ENCODE measurements around the gene RBM22. TPM values are rescaled to one million over a fixed set of nuclear protein-coding genes. Genes with fewer than 3 reads are reported as not detected.
A peak's percentile ranks its signal among the peaks of the same experiment; 100 is the strongest.

RBM22 gene
- total RNA-seq, 1 experiment from 2014 or later: 53.4 TPM

DNA sequence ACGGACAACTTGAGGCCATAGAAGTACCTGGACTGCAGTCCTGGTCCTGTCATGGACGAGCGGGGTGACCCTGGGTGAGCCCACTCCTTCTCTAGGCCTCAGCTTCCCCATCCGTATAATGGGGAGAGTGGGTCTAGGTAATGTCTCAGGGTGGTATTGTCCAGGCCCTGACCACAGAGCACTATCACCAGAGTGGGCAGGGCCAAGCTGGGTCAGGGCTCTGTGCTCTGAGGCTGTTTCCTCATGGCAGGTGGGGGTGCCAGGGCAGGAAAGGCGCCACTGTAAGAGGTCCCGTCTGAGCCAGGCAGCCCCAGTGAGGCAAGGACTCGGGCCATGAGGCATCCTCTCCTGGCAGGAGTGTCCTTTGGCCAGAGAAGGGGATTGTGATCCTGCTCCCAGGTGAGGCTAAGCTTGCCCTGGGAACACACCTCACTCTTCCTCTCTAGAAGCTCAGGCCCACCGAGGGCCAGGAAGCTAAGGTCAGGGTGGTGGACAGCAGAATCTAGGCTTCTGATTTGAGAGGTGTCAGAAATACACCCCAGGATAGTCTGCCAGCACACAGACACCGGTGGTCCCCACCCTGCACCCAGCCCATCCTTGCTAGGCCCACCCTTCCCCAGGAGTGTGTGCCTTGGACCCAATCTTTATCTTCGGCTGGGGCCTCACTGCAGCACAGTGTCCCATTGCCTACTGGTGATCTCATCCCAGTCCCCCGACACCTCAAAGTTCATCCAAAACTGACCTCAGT is 41.3 kb downstream of the RBM22 start:
- Mint-ChIP-seq H3K36me3 (ENCODE audit: insufficient read depth, unreplicated experiment) (peaks cover 11% of the 10 kb centered on the region), H3K27me3 (ENCODE audit: unreplicated experiment) (peaks cover 52% of the 10 kb centered on the region), H3K4me1 (ENCODE audit: low read depth, unreplicated experiment) (no peaks in the 10 kb centered on the region), H3K27ac (ENCODE audit: unreplicated experiment) (no peak overlapping the region), H3K4me3 (ENCODE audit: low read depth, unreplicated experiment) (no peak overlapping the region), H3K9me3 (ENCODE audit: low read depth, unreplicated experiment) (peaks cover 3% of the 10 kb centered on the region)
- BruUV-seq (replicated peaks): no TSS peak
- TF ChIP-seq, protein P1, sequence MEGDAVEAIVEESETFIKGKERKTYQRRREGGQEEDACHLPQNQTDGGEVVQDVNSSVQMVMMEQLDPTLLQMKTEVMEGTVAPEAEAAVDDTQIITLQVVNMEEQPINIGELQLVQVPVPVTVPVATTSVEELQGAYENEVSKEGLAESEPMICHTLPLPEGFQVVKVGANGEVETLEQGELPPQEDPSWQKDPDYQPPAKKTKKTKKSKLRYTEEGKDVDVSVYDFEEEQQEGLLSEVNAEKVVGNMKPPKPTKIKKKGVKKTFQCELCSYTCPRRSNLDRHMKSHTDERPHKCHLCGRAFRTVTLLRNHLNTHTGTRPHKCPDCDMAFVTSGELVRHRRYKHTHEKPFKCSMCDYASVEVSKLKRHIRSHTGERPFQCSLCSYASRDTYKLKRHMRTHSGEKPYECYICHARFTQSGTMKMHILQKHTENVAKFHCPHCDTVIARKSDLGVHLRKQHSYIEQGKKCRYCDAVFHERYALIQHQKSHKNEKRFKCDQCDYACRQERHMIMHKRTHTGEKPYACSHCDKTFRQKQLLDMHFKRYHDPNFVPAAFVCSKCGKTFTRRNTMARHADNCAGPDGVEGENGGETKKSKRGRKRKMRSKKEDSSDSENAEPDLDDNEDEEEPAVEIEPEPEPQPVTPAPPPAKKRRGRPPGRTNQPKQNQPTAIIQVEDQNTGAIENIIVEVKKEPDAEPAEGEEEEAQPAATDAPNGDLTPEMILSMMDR (IDR thresholded peaks at IDR 0.05; ENCODE audit: unreplicated experiment): no peak
- CTCF ChIA-PET: interaction anchor here (0.6 kb wide), 1 partner anchor 86 kb away, joined by 6 read pairs; no protein-coding TSS in a partner anchor
- intact Hi-C loops (cut with micrococcal nuclease; ENCODE audit: unreplicated experiment): loop anchor here (5.0 kb wide), 1 partner anchor 188 kb away; the partner anchor contains the start of gene IRGM
- DNase-seq: no peak

DNA sequence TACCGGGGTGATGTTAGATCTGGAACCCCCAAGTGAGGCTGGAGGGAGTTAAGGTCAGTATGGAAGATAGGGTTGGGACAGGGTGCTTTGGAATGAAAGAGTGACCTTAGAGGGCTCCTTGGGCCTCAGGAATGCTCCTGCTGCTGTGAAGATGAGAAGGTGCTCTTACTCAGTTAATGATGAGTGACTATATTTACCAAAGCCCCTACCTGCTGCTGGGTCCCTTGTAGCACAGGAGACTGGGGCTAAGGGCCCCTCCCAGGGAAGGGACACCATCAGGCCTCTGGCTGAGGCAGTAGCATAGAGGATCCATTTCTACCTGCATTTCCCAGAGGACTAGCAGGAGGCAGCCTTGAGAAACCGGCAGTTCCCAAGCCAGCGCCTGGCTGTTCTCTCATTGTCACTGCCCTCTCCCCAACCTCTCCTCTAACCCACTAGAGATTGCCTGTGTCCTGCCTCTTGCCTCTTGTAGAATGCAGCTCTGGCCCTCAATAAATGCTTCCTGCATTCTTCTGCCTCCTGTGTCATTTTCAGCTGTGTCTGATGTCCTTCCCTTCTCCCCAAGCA is 42.1 kb downstream of the RBM22 start:
- no TSS peak for BruUV-seq (replicated peaks)
- CTCF ChIA-PET: no interaction called here
- TF ChIP-seq, protein P1 (IDR thresholded peaks at IDR 0.05; ENCODE audit: unreplicated experiment): no peak
- H3K36me3 Mint-ChIP-seq (ENCODE audit: insufficient read depth, unreplicated experiment): peaks cover 11% of the 10 kb centered on the region
- no peaks in the 10 kb centered on the region for H3K4me1 Mint-ChIP-seq (ENCODE audit: low read depth, unreplicated experiment)
- H3K27me3 Mint-ChIP-seq (ENCODE audit: unreplicated experiment): peaks cover 47% of the 10 kb centered on the region
- no peak overlapping the region for H3K27ac Mint-ChIP-seq (ENCODE audit: unreplicated experiment)
- H3K4me3 Mint-ChIP-seq (ENCODE audit: low read depth, unreplicated experiment): no peak overlapping the region
- H3K9me3 Mint-ChIP-seq (ENCODE audit: low read depth, unreplicated experiment): peaks cover 3% of the 10 kb centered on the region
- intact Hi-C loops (cut with micrococcal nuclease; ENCODE audit: unreplicated experiment): loop anchor here (5.0 kb wide), 1 partner anchor 189 kb away; the partner anchor contains the start of gene IRGM
- DNase-seq: no peak

DNA sequence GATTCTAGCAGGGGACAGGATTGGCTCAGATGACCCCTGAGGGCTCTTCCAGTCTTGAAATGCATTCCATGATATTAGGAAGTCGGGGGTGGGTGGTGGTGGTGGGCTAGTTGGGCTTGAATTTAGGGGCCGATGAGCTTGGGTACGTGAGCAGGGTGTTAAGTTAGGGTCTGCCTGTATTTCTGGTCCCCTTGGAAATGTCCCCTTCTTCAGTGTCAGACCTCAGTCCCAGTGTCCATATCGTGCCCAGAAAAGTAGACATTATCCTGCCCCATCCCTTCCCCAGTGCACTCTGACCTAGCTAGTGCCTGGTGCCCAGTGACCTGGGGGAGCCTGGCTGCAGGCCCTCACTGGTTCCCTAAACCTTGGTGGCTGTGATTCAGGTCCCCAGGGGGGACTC is 42.7 kb downstream of the RBM22 start:
- TF ChIP-seq, protein P1 (IDR thresholded peaks at IDR 0.05; ENCODE audit: unreplicated experiment): no peak
- no TSS peak for BruUV-seq (replicated peaks)
- no peak overlapping the region for H3K4me3 Mint-ChIP-seq (ENCODE audit: low read depth, unreplicated experiment)
- peaks cover 11% of the 10 kb centered on the region for H3K36me3 Mint-ChIP-seq (ENCODE audit: insufficient read depth, unreplicated experiment)
- H3K27me3 Mint-ChIP-seq (ENCODE audit: unreplicated experiment): peaks cover 52% of the 10 kb centered on the region
- H3K27ac Mint-ChIP-seq (ENCODE audit: unreplicated experiment): peak overlapping the region; percentile 0
- intact Hi-C loops (cut with micrococcal nuclease; ENCODE audit: unreplicated experiment): loop anchor here (5.0 kb wide), 1 partner anchor 189 kb away; the partner anchor contains the start of gene IRGM
- CTCF ChIA-PET: interaction anchor here (2.1 kb wide), 1 partner anchor 97 kb away, joined by 8 read pairs; no protein-coding TSS in a partner anchor
- H3K9me3 Mint-ChIP-seq (ENCODE audit: low read depth, unreplicated experiment): peaks cover 3% of the 10 kb centered on the region
- no peak for DNase-seq
- H3K4me1 Mint-ChIP-seq (ENCODE audit: low read depth, unreplicated experiment): no peaks in the 10 kb centered on the region

DNA sequence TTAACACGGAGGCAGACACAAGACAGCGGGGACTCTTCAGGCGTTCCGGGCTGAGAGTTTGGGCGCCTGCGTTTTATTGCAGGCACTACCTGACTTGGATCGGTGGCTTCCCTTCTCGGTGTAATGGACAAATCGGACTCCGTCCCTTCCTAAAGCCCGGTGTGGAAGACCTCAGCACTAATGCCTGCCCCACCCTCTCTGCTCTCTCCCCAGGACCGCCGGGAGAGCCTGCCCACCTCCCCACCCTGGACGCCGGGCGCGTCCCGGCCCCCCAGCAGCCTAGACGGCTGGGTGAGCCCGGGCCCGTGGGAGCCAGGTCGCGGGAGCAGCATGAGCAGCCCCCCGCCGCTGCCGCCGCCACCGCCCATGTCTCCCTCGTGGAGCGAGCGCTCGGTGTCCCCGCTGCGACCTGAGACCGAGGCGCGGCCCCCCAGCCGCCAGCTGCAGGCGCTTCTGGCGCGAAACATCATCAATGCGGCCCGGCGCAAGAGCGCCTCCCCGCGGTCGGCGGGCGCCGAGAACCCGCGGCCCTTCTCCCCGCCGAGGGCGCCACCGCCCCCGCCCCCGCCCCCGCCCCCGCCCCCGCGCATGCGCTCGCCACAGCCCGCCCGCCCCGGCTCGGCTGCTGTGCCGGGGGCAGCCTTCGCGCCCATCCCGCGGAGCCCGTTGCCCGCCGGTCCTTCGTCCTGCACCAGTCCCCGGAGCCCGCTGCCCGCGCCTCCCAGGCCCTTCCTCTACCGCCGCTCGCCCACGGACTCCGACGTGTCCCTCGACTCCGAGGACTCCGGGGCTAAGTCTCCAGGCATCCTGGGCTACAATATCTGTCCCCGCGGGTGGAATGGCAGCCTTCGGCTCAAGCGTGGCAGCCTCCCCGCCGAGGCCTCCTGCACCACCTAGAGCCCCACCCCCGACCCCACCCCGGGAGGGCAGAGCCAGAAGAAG is 44.4 kb downstream of the RBM22 start:
- no TSS peak for BruUV-seq (replicated peaks)
- peak overlapping the region; percentile 84 for H3K4me3 Mint-ChIP-seq (ENCODE audit: low read depth, unreplicated experiment)
- H3K4me1 Mint-ChIP-seq (ENCODE audit: low read depth, unreplicated experiment): no peaks in the 10 kb centered on the region
- peaks cover 53% of the 10 kb centered on the region for H3K27me3 Mint-ChIP-seq (ENCODE audit: unreplicated experiment)
- H3K9me3 Mint-ChIP-seq (ENCODE audit: low read depth, unreplicated experiment): peaks cover 3% of the 10 kb centered on the region
- intact Hi-C loops (cut with micrococcal nuclease; ENCODE audit: unreplicated experiment): loop anchor here (1.0 to 5.0 kb wide), 2 partner anchors 95 to 191 kb away; partner anchors contain the start of gene IRGM
- CTCF ChIA-PET: interaction anchor here (0.7 to 2.1 kb wide), 3 partner anchors 95 to 96 kb away, joined by 4 to 8 read pairs (median 6); no protein-coding TSS in a partner anchor
- peak overlapping the region; percentile 0 for H3K27ac Mint-ChIP-seq (ENCODE audit: unreplicated experiment)
- peak; percentile 88 for DNase-seq
- TF ChIP-seq, protein P1 (IDR thresholded peaks at IDR 0.05; ENCODE audit: unreplicated experiment): peak; percentile 94
- peaks cover 11% of the 10 kb centered on the region for H3K36me3 Mint-ChIP-seq (ENCODE audit: insufficient read depth, unreplicated experiment)

All from Calu3 (cell line).